Stimulated activated CD8-positive, alpha-beta memory T cell treated with anti-CD3 and anti-CD28 coated beads, Interleukin-7, amount 100 ng/mL, for 4 hours (primary cell): Measurements from ENCODE around the gene ITPK1.
"Not testable (repeated sequence)": the region's sequence is repeated elsewhere in the genome, so short reads cannot be mapped to it uniquely, and the experiment has no call there.

Experiments used
- DNase-seq, 2 donors: peaks; one replicate each; pipeline ENCODE4 v3.0.0-alpha.2; 2020; ENCODE audit warnings: low read depth in 2 of 2

Gene ITPK1

GRCh38 chr14:93131257-93131820, 15.6 kb upstream of the ITPK1 start:
- not testable (repeated sequence) for DNase-seq

DNA sequence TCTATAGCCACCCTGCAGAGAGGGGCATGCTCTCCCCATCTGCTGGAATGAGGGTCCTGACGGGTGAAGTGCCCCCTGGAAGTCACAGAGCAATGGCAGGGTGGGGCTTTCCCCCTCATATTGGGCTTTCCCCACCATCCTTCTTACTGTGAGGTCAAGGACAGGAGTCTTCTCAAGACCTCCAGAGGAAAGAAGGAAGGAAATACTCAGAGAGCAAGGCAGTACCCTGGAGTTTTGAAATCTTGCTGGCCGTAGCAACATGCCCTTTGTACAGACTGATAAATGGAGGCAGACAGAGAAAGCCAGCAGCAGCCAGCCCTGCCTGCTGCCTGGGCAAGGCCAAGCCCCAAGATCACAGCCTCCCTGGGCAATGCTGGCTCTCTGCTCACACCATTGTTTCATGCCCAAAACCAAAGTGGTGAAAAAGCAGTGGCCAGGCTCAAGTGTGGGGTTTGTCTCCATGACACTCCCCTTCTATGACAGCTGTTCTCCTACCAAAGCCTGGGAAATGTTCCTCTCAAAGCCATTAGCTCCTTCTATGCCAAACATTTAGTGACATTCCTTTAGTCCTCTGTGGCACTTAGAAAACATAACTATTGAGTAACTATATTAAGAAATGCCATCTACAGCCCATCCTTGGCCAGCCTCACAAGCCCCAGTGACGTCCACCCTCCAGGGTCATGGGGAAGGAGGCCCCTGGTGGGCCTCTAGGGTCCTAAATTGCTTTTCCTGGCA, 13.2 kb upstream of the ITPK1 start:
- DNase-seq, result no peak

DNA sequence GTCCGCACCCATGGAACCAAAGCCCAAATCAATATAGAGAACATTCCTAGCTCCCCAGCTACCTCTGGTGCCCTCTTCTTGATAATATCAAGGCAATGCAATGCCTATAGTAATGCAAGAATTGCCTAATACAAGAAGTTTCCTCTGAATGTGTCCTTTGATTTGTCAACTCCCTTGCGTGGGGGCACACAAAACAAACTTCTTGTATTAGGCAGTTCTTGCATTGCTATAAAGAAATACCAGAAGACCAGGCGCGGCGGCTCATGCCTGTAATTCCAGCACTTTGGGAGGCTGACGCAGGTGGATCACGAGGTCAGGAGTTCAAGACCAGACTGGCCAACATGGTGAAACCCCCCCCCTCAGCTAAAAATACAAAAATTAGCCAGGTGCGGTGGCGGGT, 10.4 kb upstream of the ITPK1 start:
- DNase-seq, result no peak

GRCh38 chr14:93122826-93123225, 7.1 kb upstream of the ITPK1 start:
- DNase-seq, result no peak

DNA sequence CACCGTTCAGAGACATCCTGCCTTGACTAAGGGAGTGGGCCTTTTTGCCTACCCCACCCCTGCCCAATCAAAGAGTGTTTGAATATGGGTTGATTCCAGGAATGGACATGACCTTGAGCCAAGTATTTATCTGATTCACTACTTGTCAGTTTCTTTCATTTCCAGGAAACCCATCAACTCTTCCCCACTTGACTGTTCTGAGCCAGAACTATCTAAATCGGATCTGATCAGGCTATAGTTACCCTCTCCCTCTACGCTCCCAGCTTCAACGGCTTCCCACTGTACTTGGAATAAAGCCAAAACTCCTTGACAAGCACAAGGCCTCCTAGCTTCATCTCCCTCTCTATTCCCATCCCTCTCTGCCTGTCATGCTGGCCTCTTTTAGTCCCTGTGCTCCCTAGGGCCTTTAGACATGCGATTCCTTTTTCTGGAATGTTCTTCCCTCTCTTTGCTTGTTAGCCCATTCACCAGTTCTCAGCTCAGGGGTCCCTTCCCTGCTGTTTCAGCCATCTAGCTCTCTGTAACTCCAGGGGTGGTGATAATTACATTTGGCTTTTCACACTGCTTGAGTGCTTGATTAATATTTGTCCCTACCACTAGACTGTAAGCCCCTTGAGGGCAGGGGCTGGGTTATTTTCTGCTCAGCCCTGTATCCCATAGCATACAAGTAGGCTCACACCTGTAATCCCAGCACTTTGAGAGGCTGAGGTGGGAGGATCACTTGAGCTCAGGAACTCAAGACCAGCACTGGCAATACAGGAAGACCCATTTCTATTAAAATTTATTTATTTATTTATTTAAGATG, 5.5 kb upstream of the ITPK1 start:
- no peak for DNase-seq

DNA sequence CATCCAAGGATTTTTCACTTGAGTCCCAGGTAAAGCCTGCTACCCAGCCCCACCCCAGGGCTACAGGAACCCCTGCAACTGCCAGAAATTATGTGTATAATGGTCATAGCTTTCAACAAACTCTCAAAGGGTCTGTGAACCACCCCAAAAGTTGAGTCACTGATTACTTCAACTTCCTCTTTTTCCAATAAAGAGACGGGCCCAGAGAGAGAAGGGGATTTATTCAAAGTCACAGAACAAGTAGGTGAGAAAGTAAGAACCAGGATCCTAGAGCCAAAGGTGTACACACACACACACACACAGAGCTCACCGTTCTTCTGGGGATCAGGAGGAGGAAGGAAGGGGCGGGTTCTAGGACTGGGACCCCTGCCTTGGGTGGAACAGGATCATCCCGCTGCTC, 4.8 kb upstream of the ITPK1 start:
- no peak for DNase-seq

DNA sequence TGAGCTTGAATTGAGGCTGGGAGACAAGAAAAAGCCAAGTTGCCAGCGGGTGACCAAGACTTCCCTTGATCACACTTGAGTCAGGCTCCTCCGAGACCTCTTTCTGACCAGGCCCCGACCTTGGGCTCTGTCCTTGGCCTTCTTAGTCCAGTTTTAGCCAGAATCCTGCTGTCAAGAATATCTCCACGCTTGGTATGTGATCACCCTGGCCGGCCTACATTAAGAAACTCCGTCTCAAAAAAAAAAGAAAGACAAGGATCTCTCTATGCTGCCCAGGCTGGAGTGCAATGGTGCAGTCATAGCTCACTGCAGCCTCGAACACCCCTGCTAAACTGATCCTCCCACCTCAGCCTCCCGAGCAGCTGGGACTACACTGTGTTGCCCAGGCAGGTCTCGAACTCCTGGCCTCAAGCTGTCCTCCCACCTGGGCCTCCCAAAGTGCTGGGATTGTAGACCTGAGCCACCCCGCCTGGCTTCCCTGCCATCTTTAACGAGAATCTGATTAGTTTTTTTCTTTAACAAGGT, 1.0 kb upstream of the ITPK1 start:
- DNase-seq, result no peak

- peak; percentile 63 to 90 for DNase-seq
Measured at GRCh38 chr14:93115069-93115820, 480 bp downstream of the ITPK1 start.

- peak in 1 of 2 donors; percentile 13 for DNase-seq
Measured at GRCh38 chr14:93114713-93115068, 1.0 kb downstream of the ITPK1 start.

DNA sequence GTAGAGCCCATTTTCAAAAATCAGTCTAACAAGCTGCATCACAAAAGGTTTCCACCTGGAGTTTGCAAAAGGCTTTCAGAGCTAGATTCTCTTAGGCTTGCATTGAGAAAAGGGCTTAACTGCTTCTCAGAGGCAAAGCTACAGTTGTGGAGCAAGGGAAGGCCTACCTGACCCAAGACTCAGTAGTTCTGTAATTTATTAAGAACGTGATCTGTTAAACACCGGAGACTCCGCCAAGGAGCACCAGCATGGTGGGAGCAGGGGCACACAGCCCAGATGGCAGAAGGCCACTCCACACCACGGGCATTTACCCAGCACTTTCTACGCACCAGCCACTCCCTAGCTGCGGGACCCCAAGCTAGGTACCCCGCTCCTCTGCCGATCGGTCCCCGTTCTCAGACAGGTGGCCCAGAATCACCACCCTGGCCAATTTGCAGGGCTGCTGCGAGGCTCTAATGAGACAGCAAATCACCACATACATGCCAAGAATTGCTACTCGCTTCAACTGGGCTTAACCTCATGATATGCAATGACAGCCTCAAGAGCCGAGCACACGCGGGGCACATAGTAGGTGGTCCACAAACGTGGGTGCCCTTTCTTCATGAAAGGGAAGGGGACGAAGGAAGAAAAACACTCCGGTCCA, 1.5 kb downstream of the ITPK1 start:
- no peak for DNase-seq

DNA sequence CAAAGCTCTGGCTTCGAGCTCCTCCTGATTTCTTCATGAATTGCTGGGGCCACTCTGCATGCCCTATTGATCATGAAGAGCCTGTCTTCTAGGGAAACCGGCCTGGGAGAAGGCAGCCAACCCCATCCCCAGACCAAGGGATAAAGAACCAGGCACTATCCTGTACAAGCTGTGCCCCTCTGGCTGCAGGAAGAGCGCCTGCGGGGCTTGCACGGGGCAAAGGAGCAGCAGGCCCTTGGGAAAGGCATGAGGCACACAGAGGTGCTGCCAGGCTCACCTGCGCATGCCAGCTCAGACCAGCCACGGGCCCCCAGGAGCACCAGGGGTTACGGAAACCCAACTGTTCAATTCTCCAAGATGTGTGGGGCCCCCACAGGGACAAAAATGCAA, 2.1 kb downstream of the ITPK1 start:
- no peak for DNase-seq

DNA sequence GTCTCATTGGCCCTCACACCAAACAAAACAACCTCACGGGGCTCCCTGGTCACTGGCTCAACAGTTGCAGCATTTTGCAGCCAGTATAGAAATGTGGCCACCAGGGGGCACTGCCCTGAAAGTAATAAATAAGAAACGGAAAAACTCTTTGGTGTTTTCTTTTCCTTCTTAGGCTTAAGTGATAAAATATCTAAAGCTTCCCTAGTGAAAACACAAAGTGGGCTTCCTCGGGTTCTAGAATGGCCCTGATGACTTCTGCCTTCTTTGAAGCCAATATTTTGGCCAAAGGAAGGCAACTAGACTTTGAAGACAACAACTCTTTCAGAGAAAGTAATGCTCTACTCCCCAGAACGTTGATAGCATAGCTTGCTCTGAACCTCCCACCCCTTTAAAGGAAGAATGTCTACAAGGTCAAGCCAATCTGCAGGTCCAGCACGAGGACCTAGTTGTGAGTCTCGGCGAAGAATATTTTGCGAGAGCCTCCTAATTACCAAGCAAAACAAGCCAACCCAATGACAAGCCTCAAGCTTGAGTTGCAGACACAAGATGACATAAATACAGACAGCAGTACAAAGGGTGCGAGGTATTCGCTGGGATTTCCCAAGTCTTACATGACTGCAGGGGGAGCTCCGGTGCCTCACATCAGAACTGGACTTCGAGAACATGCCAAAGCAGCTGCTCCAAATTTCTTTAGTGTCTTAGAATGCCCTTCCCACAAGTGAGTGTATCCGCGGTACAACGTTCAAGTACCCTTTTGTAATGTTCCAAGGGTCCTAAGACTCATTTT, 2.6 kb downstream of the ITPK1 start:
- DNase-seq, result peak; percentile 56 to 67

DNA sequence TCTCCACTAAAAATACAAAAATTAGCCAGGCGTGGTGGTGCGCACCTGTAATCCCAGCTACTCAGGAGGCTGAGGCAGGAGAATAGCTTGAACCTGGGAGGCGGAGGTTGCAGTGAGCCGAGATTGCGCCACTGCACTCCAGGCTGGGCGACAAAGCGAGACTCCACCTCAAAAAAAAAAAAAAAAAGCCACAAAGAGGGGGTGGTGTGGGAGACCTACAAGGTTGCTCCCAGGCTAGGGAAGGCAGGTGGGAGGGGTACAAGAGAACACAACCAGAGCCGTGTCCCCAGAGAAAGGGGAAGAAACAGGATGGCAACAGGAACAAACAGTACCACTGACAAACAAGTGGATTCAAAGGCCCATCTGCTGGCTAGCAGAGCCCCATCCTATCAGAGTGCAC, 4.2 kb downstream of the ITPK1 start:
- not testable (repeated sequence) for DNase-seq

DNA sequence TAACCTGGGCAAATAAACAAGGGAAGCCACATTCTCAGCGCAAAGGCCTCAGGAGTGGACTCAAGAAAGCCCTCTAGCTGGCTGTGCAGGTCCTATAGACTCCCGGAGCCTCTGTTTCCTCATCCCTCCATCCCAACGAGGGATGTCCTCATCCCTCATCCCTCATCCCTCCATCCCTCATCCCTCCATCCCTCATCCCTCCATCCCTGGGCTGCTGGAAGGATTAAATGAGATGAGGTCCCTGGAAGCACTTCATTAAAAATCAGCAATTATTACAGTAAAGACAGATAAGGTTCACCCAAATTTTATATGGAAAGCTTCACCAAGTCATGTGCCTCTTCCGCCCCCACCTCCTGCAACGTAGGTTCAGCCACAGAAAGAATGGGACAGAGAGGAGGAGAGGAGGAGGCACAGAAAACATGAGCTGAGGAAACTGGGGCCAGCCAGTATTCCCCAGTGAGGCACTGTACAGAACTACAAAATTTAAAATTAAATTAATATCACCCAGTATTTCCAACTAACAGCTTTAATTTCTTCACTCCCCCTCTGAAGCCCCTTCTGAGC, 4.8 kb downstream of the ITPK1 start:
- no peak for DNase-seq

DNA sequence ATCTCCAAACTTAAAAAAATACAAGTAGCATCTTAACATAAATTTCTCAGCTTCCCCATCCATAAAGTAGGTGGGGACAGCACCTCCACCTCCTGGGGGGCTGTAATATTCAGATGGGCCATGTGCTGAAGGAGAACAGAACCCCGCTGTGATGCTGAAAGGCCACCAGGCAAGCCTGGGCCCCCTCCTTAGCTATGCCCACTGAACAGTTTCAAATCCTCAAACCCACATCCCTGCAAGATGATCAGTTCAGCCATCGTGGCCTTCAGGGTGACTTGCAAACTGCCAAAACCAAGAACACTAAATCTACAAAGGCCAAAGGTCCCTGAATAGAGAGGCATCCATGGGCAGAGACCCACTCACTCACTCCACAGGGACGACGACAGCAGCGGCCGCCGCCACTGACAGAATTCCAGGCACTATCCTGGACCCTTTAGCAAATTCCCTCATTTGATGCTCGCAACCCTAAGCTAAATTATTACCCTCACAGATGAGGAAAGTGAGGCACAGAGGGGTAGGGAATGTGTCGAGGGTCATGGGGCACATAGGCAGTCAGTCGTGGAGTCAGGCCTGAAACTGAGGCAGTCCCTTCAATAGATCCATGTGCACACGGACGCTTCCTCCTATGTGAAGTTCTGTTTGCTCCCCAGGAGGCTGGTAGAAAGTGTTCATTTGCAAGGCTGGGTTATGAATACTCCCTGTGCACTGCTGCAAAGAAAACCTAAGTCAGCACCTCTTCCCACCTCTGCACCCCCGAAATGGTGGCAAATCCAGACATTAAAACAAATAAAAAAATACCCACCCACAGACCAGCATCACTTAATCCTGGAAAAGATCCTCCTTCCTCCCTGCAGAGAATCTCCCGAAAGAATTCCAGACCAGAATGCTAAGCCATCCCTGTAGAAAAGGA, 5.9 kb downstream of the ITPK1 start:
- no peak for DNase-seq

- no peak for DNase-seq
Measured at GRCh38 chr14:93108105-93108504, 7.6 kb downstream of the ITPK1 start.

DNA sequence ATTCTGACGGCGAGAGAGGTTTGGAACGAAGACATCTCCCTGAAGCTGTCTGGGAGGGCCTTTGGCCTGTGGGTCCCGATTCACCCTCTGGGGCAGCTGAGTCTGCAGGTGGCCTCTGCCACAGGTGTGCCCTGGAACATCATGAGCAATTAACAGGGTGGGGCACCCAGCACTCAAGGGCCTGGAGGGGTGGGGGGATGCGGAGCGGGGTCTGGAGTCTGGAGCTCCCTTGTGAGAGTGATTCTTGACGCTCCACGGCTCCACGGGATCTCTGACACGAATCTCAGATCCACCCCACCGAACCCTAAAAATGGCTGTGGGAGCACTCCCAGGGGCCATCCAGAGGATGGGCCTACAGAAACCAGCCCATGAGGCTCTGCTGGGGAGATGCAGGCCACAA, 8.3 kb downstream of the ITPK1 start:
- DNase-seq, result no peak

GRCh38 chr14:93106541-93107156, 9.1 kb downstream of the ITPK1 start:
- DNase-seq, result no peak

DNA sequence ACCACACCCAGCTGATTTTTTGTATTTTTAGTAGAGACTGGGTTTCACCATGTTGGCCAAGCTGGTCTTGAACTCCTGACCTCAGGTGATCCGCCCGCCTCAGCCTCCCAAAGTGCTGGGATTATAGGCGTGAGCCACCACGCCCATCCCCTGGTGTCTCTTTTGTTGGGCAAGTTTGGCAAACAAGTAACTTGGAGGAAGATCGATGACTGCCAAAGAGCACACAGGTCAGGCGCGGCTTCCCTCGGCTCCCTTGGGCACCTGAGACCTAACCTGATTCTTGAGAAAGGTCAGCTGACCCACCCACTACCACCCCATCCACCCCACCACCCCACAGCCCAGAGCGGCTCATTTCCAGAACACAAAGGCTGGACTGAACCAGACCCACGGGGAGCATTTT, 9.9 kb downstream of the ITPK1 start:
- DNase-seq, result not testable (repeated sequence)
